ENCODE measurements around the gene MAL.

MAL gene

DNA sequence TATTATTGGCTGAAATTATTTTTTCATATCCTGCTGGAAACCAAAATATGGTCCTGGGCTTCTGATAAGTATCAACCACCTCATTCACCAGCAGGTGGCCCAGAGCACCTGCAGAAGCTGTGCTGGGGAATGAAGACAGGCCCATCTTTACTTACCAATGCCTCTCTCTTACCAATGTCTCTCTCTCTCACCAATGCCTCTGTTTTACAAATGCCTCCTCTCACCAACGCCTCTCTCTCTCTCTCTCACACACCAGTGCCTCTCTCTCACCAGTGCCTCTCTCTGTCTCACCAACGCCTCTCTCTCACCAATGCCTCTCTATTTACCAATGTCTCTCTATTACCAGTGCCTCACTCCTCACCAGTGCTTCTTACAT is 2.3 kb upstream of the MAL start:
- TF ChIP-seq, protein P1, sequence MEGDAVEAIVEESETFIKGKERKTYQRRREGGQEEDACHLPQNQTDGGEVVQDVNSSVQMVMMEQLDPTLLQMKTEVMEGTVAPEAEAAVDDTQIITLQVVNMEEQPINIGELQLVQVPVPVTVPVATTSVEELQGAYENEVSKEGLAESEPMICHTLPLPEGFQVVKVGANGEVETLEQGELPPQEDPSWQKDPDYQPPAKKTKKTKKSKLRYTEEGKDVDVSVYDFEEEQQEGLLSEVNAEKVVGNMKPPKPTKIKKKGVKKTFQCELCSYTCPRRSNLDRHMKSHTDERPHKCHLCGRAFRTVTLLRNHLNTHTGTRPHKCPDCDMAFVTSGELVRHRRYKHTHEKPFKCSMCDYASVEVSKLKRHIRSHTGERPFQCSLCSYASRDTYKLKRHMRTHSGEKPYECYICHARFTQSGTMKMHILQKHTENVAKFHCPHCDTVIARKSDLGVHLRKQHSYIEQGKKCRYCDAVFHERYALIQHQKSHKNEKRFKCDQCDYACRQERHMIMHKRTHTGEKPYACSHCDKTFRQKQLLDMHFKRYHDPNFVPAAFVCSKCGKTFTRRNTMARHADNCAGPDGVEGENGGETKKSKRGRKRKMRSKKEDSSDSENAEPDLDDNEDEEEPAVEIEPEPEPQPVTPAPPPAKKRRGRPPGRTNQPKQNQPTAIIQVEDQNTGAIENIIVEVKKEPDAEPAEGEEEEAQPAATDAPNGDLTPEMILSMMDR (IDR thresholded peaks at IDR 0.05; ENCODE audit: low read depth, low read length, missing control alignments): no peak
- DNase-seq (ENCODE audit: extremely low read depth, low read depth): no peak
- H3K4me3 ChIP-seq (replicated peaks; ENCODE audit: low read depth, low read length): no peak overlapping the region

DNA sequence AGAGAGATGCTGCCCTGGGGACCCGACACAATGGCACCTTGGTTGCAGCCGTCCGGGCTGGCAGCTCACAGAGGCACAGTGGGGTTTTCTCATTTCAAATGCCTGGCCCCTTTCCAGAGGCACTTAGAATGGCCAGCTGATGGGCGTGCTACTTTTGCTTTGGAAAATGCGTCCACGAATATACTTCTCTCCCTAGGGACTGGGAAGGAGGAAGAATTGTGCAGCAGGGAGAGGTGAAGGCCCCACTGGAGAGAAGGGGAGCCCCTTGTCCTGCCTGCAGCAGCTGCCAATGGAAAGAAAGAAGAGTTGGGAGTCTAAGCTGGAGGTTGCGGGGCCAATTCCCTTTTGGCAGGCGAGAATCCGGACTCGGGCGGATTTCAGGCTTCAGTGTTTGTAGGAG is 1.1 kb upstream of the MAL start:
- DNase-seq (ENCODE audit: extremely low read depth, low read depth): no peak
- H3K4me3 ChIP-seq (replicated peaks; ENCODE audit: low read depth, low read length): no peak overlapping the region
- TF ChIP-seq, protein P1 (IDR thresholded peaks at IDR 0.05; ENCODE audit: low read depth, low read length, missing control alignments): no peak

- no peak for DNase-seq (ENCODE audit: extremely low read depth, low read depth)
- TF ChIP-seq, protein P1 (IDR thresholded peaks at IDR 0.05; ENCODE audit: low read depth, low read length, missing control alignments): no peak
- no peak overlapping the region for H3K4me3 ChIP-seq (replicated peaks; ENCODE audit: low read depth, low read length)
Observed at GRCh38 chr2:95024960-95025405, 525 bp upstream of the MAL start.

DNA sequence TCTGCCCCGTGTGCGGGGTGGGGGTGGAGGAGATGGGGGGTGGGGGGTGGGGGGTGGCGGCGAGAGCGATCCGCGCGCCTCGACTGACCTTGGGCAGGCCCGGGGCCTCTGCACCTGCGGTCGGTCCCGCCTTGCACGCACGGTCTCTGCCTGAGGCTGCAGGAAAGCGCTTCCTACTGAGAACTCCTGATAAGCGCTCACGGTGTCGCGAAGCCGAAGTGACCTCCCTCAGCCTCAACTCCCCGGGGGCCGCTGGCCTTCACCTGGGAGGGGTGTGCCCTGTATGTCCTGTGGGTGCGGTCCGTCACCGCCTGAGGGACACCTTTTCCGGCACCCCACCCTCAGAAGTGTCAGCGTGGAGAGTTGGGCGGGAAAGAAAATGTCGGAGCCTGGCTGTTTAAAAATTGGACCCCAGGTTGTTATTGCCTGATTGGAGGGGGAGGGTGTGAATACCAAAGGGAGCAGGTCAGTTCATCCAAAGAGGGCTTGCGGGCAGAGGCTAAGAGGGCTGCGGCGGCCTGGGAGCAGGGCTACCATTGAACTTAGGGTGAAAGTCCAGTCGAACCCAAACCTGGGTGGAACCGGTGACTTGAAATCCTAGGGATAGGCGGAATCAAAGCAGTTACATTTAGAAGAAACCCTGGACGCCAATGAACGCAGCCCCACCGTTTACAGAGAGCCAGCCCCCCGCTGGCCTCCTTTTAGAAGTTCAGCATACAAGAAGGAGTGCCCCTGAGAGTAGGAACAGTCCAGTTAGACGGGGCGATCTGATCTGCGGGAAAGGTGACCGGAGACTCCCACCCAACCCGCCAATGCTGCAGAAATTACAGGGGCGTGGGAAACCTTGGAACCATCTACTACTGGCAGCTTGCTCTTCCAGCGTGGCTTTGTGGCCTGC is 1.2 kb downstream of the MAL start:
- no peak overlapping the region for H3K4me3 ChIP-seq (replicated peaks; ENCODE audit: low read depth, low read length)
- no peak for DNase-seq (ENCODE audit: extremely low read depth, low read depth)

DNA sequence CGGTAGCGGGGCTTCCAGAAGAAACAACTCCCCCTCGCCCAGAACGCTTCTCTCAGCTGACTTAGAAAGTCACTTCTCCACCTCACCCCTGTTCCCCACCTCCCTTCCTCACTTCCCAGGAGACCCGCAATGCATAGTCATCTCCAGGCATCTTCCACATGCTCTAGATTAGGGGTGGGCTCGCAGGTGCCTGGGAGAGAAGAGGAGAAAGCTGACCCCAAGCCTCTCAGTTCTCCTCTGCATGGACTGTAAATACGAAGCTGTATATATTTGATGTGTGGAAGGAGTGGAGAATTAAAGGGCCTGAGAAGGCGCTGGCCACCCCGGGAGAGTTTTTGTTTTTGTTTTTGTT is 1.8 kb downstream of the MAL start:
- TF ChIP-seq, protein P1 (IDR thresholded peaks at IDR 0.05; ENCODE audit: low read depth, low read length, missing control alignments): no peak
- DNase-seq (ENCODE audit: extremely low read depth, low read depth): no peak
- no peak overlapping the region for H3K4me3 ChIP-seq (replicated peaks; ENCODE audit: low read depth, low read length)

More for the DNA sequence above, 1.2 kb downstream of the MAL start:
- TF ChIP-seq, protein P1 (IDR thresholded peaks at IDR 0.05; ENCODE audit: low read depth, low read length, missing control alignments): no peak

GRCh38 chr2:95029898-95030341 is 4.4 kb downstream of the MAL start:
- DNase-seq (ENCODE audit: extremely low read depth, low read depth): no peak
- no peak overlapping the region for H3K4me3 ChIP-seq (replicated peaks; ENCODE audit: low read depth, low read length)
- TF ChIP-seq, protein P1 (IDR thresholded peaks at IDR 0.05; ENCODE audit: low read depth, low read length, missing control alignments): no peak
